K562 (cell line): ENCODE data around the gene CLTC. TPM values are rescaled to one million over a fixed set of nuclear protein-coding genes. Genes with fewer than 3 reads are reported as not detected.

ENCODE experiments used
- CXXC5 ChIP-seq: fragments of 250-450 bp; sonication (Bioruptor Pico); IDR thresholded peaks from 2 replicates; pipeline ENCODE4 v1.8.0; 2022; ENCODE audit warnings: inconsistent platforms, mild to moderate bottlenecking, moderate library complexity
- EP400 ChIP-seq: fragments of 450-650 bp; IDR thresholded peaks from 2 replicates; pipeline ENCODE4 v1.6.1; 2017; ENCODE audit warnings: antibody characterized with exemption, mild to moderate bottlenecking, moderate library complexity
- HDGF ChIP-seq: fragments of 450-650 bp; IDR thresholded peaks from 2 replicates; pipeline ENCODE4 v1.6.1; 2016
- ID3 ChIP-seq, 2 experiments: fragments of 250-450 bp in 1 of 2; fragments of 450-650 bp in 1 of 2; sonication (Bioruptor Pico) in 1 of 2; IDR thresholded peaks; 2 replicates each; pipeline versions ENCODE4 v1.6.1 to v1.8.0; 2016 to 2021; ENCODE audit warnings: mild to moderate bottlenecking in 2 of 2, moderate library complexity in 2 of 2, missing compliant biosample characterization in 1 of 2, missing genetic modification characterization in 1 of 2
- KLF10 ChIP-seq: fragments of 250-450 bp; sonication (Bioruptor Pico); IDR thresholded peaks from 2 replicates; pipeline ENCODE4 v1.6.1; 2021; ENCODE audit warnings: matching md5 sums
- MEF2A ChIP-seq: IDR thresholded peaks from 2 replicates; pipeline ENCODE4 v1.6.1; 2011; ENCODE audit warnings: low read depth, mild to moderate bottlenecking, low read length, moderate library complexity; ENCODE audit not compliant: control insufficient read depth
- MYBL2 ChIP-seq, 2 experiments: fragments of 450-650 bp in 1 of 2; sonication (generic) in 1 of 2; formaldehyde crosslinking in 1 of 2; IDR thresholded peaks; 2 replicates each; pipeline versions ENCODE4 v1.6.1 to v1.8.1; 2017 to 2022; ENCODE audit warnings: borderline replicate concordance in 1 of 2, inconsistent platforms in 1 of 2, low read depth in 1 of 2, mild to moderate bottlenecking in 1 of 2, missing genetic modification reagents in 1 of 2, moderate library complexity in 1 of 2
- MYNN ChIP-seq, 2 experiments: sonication (generic); formaldehyde crosslinking in 1 of 2; IDR thresholded peaks; 2 replicates each; pipeline versions ENCODE4 v1.5.0 to v1.6.1; 2016 to 2020; ENCODE audit warnings: antibody characterized with exemption in 1 of 2, missing genetic modification reagents in 1 of 2
- POLR2AphosphoS2 ChIP-seq: IDR thresholded peaks from 2 replicates; pipeline ENCODE4 v1.6.1; 2012; ENCODE audit warnings: low read length, improper control_type of control experiment
- PREB ChIP-seq: sonication (generic); formaldehyde crosslinking; IDR thresholded peaks from 2 replicates; pipeline ENCODE4 v1.8.1; 2023; ENCODE audit warnings: mild to moderate bottlenecking, missing genetic modification reagents
- PRMT5 ChIP-seq: sonication (generic); formaldehyde crosslinking; IDR thresholded peaks from 2 replicates; pipeline ENCODE4 v1.5.0; 2020; ENCODE audit warnings: missing genetic modification reagents
- SREBF2 ChIP-seq: sonication (generic); formaldehyde crosslinking; IDR thresholded peaks from 2 replicates; pipeline ENCODE4 v1.4.0; 2020; ENCODE audit warnings: mild to moderate bottlenecking, missing genetic modification reagents
- VEZF1 ChIP-seq: fragments of 200-800 bp; sonication (Bioruptor generic); IDR thresholded peaks from 2 replicates; pipeline ENCODE4 v1.6.1; 2017; ENCODE audit warnings: missing genetic modification characterization, missing compliant biosample characterization
- ZBTB33 ChIP-seq: sonication (generic); formaldehyde crosslinking; IDR thresholded peaks from 2 replicates; pipeline ENCODE4 v1.8.1; 2023; ENCODE audit warnings: mild to moderate bottlenecking, missing genetic modification reagents
- ZFP1 ChIP-seq: fragments of 450-650 bp; formaldehyde crosslinking; IDR thresholded peaks from 2 replicates; pipeline ENCODE4 v1.4.0; 2020; ENCODE audit warnings: mild to moderate bottlenecking, mixed read lengths
- ZKSCAN1 ChIP-seq: fragments of 150-350 bp; IDR thresholded peaks from 2 replicates; pipeline ENCODE4 v1.6.1; 2016; ENCODE audit warnings: low read depth, low read length
- ZNF217 ChIP-seq: sonication (generic); formaldehyde crosslinking; IDR thresholded peaks from 2 replicates; pipeline ENCODE4 v1.8.0; 2022; ENCODE audit warnings: mild to moderate bottlenecking, missing genetic modification reagents
- polyA plus RNA-seq, 8 experiments: library from polyadenylated mRNA; depleted of rRNA in 4 of 8; stranded (reverse) in 5 of 8; unstranded in 3 of 8; fragments of >200 nt; fragmentation: Nextera tagmentation in 2 of 8; fragmentation: Illumina TruSeq in 1 of 8; extraction: Ambion mirVana in 2 of 8; extraction: Trizol in 1 of 8; gene quantifications; 2 replicates each; pipeline versions ENCODE4 v1.2.1 to v1.2.3, GENCODE V29; 2011 to 2014; ENCODE audit warnings: inconsistent platforms in 1 of 8, missing spikeins in 1 of 8
- total RNA-seq, 7 experiments: library from RNA; depleted of rRNA in 6 of 7; stranded (reverse); fragments of >200 nt in 6 of 7; fragmentation: Illumina TruSeq in 2 of 7; extraction: Trizol in 2 of 7; gene quantifications; 2 replicates each; pipeline versions ENCODE4 v1.2.1 to v1.2.3, GENCODE V29; 2011 to 2021; ENCODE audit warnings: low replicate concordance in 1 of 7

Gene CLTC
- total and polyA plus RNA-seq, 9 of the 15 experiments (the other 6 are each of a cell fraction or from before 2014, with no cell fraction given) = 115 to 267 (median 174) TPM

GRCh38 chr17:59619298-59620063, at the start of gene CLTC (continued):
- TF ChIP-seq VEZF1 (CRISPR knock-in tag) = peak; percentile 94
- TF ChIP-seq POLR2AphosphoS2 = 0 out of 2 replicates have a peak, but pooled peaks have one; percentile 4
- peak; percentile 77; the same call in 1 of the 2 replicates for TF ChIP-seq ZBTB33 (CRISPR knock-in tag)
- TF ChIP-seq EP400 = peak; percentile 100
- TF ChIP-seq ZKSCAN1 = peak; percentile 48; the same call in 1 of the 2 replicates
- TF ChIP-seq ZNF217 (CRISPR knock-in tag) = no peak
- TF ChIP-seq MEF2A = peak; percentile 38
- TF ChIP-seq MYBL2 (IDR thresholded peaks at IDR 0.05; ENCODE audit: low read depth) = no peak
- no peak for TF ChIP-seq MYBL2 (CRISPR knock-in tag; IDR thresholded peaks at IDR 0.05; ENCODE audit: borderline replicate concordance)
- no peak for TF ChIP-seq HDGF
- no peak for TF ChIP-seq PRMT5 (CRISPR knock-in tag)
- TF ChIP-seq ZFP1 (CRISPR knock-in tag) = no peak
- no peak for TF ChIP-seq ID3 (CRISPR knock-in tag; IDR thresholded peaks at IDR 0.05)
- TF ChIP-seq ID3 (tag; IDR thresholded peaks at IDR 0.05) = peak; percentile 93
- TF ChIP-seq PREB = no peak
- peak; percentile 76; the same call in 1 of the 2 replicates for TF ChIP-seq MYNN (IDR thresholded peaks at IDR 0.05)
- no peak for TF ChIP-seq MYNN (CRISPR knock-in tag; IDR thresholded peaks at IDR 0.05)
- TF ChIP-seq SREBF2 (CRISPR knock-in tag) = no peak
- peak; percentile 99 for TF ChIP-seq CXXC5
- no peak for TF ChIP-seq KLF10 (CRISPR knock-in tag)
